Peyer's patch (tissue), 4 donors: ENCODE results near the gene AKT1.

Source experiments
- POLR2A ChIP-seq, 2 donors: fragments of 450-650 bp; IDR thresholded peaks; one replicate each; pipeline ENCODE4 v1.5.1; 2017; ENCODE audit warnings: antibody characterized with exemption in 2 of 2, mild to moderate bottlenecking in 2 of 2, moderate library complexity in 2 of 2
- TF ChIP-seq, protein P1 (sequence below), 6 experiments: fragments of 450-650 bp in 4 of 6; fragments of 200-600 bp in 2 of 6; sonication (generic) in 1 of 6; IDR thresholded peaks; one replicate each; pipeline ENCODE4 v1.5.1; 2017 to 2019; ENCODE audit warnings: antibody characterized with exemption in 6 of 6, mild to moderate bottlenecking in 3 of 6, moderate library complexity in 1 of 6

DNA sequence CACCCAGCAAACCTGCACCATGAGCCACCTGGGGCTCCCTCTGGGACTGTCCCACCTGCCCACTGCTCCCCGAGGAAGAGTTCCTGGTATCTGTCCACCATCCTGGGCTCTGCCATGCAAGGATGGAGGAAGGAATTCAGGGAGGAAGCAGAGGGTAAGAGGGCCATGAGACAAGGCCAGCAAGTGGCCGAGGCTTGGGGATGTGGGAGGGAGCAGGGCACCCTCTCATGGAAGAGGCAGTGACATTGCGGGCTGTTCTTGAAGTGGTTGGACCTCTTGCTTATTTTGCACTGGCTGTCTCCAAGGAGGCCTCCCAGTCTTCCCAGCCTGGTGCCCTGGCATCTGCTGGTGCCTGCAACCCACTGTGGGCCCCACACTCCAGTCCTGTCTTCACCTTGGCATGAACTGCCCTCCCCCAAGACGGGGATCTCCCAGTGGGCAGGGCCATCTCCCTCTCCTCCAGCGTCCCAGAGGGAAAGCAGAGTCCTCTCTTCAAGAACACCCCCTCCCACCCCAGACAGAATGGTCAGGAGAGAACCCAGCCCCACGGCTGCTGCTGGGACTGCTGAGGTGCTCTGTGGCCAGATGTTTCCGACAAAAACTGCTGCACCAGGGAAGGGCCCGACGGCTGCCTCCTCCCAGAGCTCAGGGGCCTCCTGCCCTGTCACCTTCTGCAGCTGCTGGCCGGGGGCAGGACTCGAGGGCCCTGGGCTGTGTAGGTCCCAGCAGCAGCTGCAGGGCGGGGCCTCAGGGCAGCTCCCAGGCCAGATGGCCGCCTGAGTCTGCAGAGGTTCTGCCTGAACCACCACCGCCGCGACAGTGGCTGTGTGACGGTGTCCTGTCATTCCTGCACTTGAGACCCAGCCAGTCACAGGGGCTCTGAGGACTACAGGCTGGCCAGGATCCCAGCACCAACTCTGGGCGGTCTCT is 1.8 kb upstream of the AKT1 start:
- TF ChIP-seq POLR2A (IDR thresholded peaks at IDR 0.05), result no peak
- TF ChIP-seq, protein P1, sequence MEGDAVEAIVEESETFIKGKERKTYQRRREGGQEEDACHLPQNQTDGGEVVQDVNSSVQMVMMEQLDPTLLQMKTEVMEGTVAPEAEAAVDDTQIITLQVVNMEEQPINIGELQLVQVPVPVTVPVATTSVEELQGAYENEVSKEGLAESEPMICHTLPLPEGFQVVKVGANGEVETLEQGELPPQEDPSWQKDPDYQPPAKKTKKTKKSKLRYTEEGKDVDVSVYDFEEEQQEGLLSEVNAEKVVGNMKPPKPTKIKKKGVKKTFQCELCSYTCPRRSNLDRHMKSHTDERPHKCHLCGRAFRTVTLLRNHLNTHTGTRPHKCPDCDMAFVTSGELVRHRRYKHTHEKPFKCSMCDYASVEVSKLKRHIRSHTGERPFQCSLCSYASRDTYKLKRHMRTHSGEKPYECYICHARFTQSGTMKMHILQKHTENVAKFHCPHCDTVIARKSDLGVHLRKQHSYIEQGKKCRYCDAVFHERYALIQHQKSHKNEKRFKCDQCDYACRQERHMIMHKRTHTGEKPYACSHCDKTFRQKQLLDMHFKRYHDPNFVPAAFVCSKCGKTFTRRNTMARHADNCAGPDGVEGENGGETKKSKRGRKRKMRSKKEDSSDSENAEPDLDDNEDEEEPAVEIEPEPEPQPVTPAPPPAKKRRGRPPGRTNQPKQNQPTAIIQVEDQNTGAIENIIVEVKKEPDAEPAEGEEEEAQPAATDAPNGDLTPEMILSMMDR (IDR thresholded peaks at IDR 0.05), result no peak
